Adipocyte (in vitro differentiated cells): ENCODE measurements around the gene PTPRM.
A peak's percentile ranks its signal among the peaks of the same experiment; 100 is the strongest.

ENCODE experiments used
- DNase-seq: peaks from one replicate; pipeline ENCODE4 v3.0.0-alpha.2; 2015; ENCODE audit warnings: low read depth
- H3K27me3 ChIP-seq: replicated peaks from 2 replicates; pipeline ENCODE4 v1.7.0; 2013; ENCODE audit warnings: mild to moderate bottlenecking, low read length, moderate library complexity; ENCODE audit not compliant: control insufficient read depth, insufficient read depth
- H3K36me3 ChIP-seq: 2 replicates; pipeline ENCODE4 v1.7.0; 2013; ENCODE audit warnings: low read length, mild to moderate bottlenecking, moderate library complexity; ENCODE audit not compliant: control insufficient read depth, insufficient read depth, severe bottlenecking
- H3K4me1 ChIP-seq: 2 replicates; pipeline ENCODE4 v1.7.0; 2013; ENCODE audit warnings: mild to moderate bottlenecking, low read length, moderate library complexity; ENCODE audit not compliant: control insufficient read depth, insufficient read depth
- H3K4me3 ChIP-seq: 2 replicates; pipeline ENCODE4 v1.7.0; 2013; ENCODE audit warnings: mild to moderate bottlenecking, low read length, moderate library complexity
- H3K9ac ChIP-seq: 2 replicates; pipeline ENCODE4 v1.7.0; 2013; ENCODE audit warnings: mild to moderate bottlenecking, low read length, moderate library complexity
- H3K9me3 ChIP-seq: 2 replicates; pipeline ENCODE4 v1.7.0; 2013; ENCODE audit warnings: mild to moderate bottlenecking, low read length, moderate library complexity; ENCODE audit not compliant: control insufficient read depth

The PTPRM gene

DNA sequence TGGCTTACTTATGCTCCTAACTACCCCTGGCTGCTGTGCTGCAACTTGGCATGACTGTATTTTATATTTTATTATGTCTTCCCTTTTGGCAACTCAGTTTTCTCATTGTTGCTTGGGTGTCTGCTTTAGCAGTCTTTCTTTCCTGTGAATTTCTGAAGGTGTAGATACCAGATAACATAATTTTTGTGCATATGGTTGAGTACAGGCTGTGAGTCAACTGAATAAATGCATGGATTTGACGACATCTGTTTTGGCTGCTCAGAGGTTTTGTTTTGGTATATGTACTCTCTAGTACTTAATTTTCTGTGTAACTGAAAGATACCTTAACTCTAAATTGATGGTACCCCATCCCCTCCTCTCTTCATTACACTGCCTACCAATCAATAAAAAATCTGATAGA lies 303.1 kb downstream of the PTPRM start:
- Histone ChIP-seq H3K36me3 (no peaks in the 10 kb centered on the region), H3K27me3 (no peaks in the 10 kb centered on the region), H3K4me3 (no peak overlapping the region), H3K4me1 (peaks cover 37% of the 10 kb centered on the region), H3K9ac (no peak overlapping the region), H3K9me3 (no peaks in the 10 kb centered on the region)
- no peak for DNase-seq

GRCh38 chr18:7870855-7871254 lies 303.7 kb downstream of the PTPRM start:
- Histone ChIP-seq H3K27me3 (no peaks in the 10 kb centered on the region), H3K36me3 (no peaks in the 10 kb centered on the region), H3K4me1 (peaks cover 37% of the 10 kb centered on the region), H3K4me3 (peak overlapping the region; percentile 59), H3K9me3 (no peaks in the 10 kb centered on the region), H3K9ac (no peak overlapping the region)
- peak; percentile 56 for DNase-seq

DNA sequence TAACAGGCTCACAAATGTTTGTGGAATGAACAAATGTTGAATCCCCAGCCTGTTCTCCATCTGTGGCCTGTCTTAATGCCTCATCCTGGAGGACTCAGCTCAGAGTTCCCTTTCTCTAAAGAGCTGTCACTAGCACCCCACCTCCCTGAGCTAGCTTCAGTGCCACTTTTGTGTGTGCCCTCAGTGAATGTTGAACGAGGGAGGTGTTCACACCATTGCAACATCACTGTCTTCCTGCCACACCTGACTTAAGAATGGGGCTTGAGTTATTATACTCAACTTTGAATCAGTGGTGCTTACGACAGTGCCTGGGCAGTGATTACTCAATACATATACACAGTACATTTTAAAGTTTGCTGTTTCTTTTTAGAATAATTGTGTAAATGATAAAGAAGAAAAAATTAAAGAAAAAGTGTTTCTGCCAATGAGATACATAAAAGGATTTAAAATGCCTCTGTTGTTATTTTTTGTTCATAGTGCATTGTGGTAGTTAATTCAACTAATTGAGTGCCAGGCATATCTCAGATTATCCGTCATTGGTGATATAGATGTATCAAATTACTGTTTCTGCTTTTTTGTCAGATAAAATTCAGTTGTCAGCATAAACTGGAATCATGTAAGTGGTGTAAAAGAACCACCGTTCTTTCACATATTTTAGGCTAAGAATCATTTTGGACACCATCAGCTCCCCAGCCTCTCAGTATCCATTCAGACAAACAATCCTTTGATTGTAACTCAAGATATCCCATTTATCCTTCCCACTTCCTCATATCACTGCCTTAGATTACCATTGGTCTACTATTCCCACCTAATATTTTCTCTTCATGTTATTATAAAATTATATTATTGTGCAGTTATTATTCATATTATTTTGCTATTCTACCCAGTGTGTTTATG lies 304.7 kb downstream of the PTPRM start:
- Histone ChIP-seq H3K4me3 (peak overlapping the region; percentile 25), H3K27me3 (no peaks in the 10 kb centered on the region), H3K36me3 (no peaks in the 10 kb centered on the region), H3K4me1 (peaks cover 37% of the 10 kb centered on the region), H3K9ac (peak overlapping the region; percentile 21), H3K9me3 (no peaks in the 10 kb centered on the region)
- DNase-seq: peak; percentile 42

GRCh38 chr18:7872569-7872968 lies 305.5 kb downstream of the PTPRM start:
- Histone ChIP-seq H3K9me3 (no peaks in the 10 kb centered on the region), H3K36me3 (no peaks in the 10 kb centered on the region), H3K27me3 (no peaks in the 10 kb centered on the region), H3K4me1 (peaks cover 37% of the 10 kb centered on the region), H3K4me3 (peak overlapping the region; percentile 25), H3K9ac (peak overlapping the region; percentile 21)
- peak; percentile 15 for DNase-seq

DNA sequence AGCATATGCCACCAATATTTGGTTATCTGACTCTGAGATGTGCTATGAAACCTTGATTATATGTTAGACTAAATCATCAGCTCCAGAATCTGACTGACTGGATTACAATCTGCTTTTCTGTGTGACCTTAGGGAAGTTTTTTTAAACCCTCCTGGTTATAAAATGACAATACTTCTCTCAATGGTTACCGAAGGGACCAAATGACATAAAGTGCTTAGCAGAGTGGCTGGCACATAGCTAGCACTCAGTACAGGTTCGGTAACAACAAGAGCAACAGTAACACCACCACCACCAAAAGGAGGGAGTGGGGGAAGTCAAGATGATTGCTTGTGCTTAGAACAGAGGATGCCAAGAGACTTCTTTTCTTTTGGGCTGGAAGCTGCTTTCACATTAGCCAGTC lies 306.2 kb downstream of the PTPRM start:
- Histone ChIP-seq H3K9ac (peak overlapping the region; percentile 5), H3K27me3 (no peaks in the 10 kb centered on the region), H3K9me3 (no peaks in the 10 kb centered on the region), H3K4me3 (no peak overlapping the region), H3K36me3 (no peaks in the 10 kb centered on the region), H3K4me1 (peaks cover 41% of the 10 kb centered on the region)
- DNase-seq: no peak

- Histone ChIP-seq H3K27me3 (no peaks in the 10 kb centered on the region), H3K9ac (no peak overlapping the region), H3K36me3 (no peaks in the 10 kb centered on the region), H3K9me3 (no peaks in the 10 kb centered on the region), H3K4me1 (peaks cover 50% of the 10 kb centered on the region), H3K4me3 (no peak overlapping the region)
- DNase-seq: no peak
These were observed 309.4 kb downstream of the PTPRM start for GRCh38 chr18:7876354-7877104.

- Histone ChIP-seq H3K9ac (no peak overlapping the region), H3K36me3 (no peaks in the 10 kb centered on the region), H3K4me1 (peaks cover 39% of the 10 kb centered on the region), H3K27me3 (no peaks in the 10 kb centered on the region), H3K4me3 (no peak overlapping the region), H3K9me3 (no peaks in the 10 kb centered on the region)
- DNase-seq: no peak
These were observed 310.5 kb downstream of the PTPRM start for GRCh38 chr18:7877609-7878008.

DNA sequence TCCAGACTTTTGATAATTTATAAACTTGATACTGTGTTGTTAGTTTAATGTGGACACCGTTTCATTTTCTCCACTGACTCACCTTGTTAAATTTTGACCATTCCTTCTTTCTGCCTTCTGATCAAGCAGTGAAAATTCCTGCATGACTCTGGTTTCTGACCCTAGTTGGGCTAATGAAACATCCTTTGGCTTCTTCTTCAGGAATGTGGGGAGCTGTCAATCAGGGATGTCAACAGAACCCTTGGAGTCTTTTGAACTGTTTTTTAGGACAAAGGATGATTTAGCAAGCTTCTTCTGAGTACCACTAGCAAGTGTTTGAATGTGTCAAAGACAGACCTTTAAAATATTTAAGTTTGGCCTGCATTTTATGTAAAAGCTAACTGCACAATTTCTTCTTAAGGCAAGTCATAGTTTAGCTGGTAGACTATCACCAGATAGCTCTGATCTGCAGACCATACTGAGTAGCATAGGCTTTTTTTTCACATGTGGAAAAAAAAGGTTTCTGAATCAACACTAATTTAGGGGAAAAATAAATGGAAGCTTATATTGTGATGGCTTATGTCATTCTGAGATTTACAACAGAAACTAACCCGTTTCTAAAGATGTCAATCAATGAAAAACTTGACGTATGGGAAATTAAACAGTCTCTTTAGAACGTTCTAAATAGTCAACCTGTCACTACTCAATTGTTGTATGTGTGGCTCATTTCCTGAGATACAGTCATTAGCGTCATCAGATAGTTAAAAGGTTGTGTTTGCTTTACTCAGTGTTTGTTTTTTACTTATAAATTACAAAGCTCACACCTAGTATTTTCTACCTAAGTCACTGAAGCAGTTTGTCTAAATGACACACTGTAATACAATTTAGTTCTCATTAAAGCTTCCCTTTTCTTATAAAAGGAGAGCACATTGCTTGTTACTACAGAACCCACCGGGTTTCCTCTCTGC lies 311.4 kb downstream of the PTPRM start:
- H3K36me3 ChIP-seq: no peaks in the 10 kb centered on the region
- H3K4me3 ChIP-seq: no peak overlapping the region
- no peaks in the 10 kb centered on the region for H3K9me3 ChIP-seq
- peaks cover 31% of the 10 kb centered on the region for H3K4me1 ChIP-seq
- no peaks in the 10 kb centered on the region for H3K27me3 ChIP-seq
- DNase-seq: no peak
- no peak overlapping the region for H3K9ac ChIP-seq

GRCh38 chr18:7879717-7880116 lies 312.6 kb downstream of the PTPRM start:
- peaks cover 30% of the 10 kb centered on the region for H3K4me1 ChIP-seq
- H3K4me3 ChIP-seq: no peak overlapping the region
- no peaks in the 10 kb centered on the region for H3K36me3 ChIP-seq
- no peaks in the 10 kb centered on the region for H3K27me3 ChIP-seq
- no peak overlapping the region for H3K9ac ChIP-seq
- no peaks in the 10 kb centered on the region for H3K9me3 ChIP-seq
- DNase-seq: no peak

DNA sequence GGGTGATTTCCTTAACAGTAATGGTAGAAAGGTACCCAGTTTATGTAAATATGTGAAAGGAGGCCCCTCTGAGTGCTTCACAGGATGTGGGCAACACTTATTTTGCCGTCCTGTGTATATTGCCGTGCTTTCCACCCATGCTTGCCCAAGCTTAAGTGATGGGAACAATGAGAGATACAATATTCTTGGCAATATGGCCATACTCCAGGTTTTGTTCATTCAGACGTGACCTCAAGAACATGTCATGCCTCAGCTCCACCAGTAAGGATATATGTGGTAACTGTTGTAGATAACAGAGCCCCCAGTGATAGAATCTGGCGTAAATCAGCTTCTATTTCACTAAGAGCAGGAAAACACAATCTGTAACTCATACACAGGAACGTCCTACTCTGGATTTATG lies 318.7 kb downstream of the PTPRM start:
- no peak overlapping the region for H3K9ac ChIP-seq
- H3K4me3 ChIP-seq: no peak overlapping the region
- H3K9me3 ChIP-seq: no peaks in the 10 kb centered on the region
- H3K27me3 ChIP-seq: no peaks in the 10 kb centered on the region
- no peak for DNase-seq
- peaks cover 8% of the 10 kb centered on the region for H3K4me1 ChIP-seq
- H3K36me3 ChIP-seq: peaks cover 4% of the 10 kb centered on the region

DNA sequence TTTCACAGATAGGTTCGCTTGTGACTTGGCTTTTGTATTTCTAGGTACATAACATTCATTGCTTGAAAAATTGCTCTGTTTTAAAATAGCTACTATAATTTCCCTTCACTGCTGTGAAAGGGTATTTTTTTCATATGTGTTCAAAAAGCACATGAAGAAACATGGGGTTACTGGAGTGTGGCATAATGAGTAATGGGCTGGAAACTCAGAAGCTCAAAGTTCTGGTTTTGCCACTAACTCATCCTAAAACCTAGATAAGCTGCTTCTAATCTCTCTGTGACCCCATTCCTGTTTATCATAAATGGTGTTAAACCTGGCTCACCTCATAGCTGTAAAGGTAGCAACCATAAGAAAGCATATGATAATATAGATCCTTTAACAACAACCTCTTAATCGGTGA lies 319.3 kb downstream of the PTPRM start:
- H3K4me1 ChIP-seq: peaks cover 8% of the 10 kb centered on the region
- no peak overlapping the region for H3K9ac ChIP-seq
- no peak overlapping the region for H3K4me3 ChIP-seq
- no peaks in the 10 kb centered on the region for H3K9me3 ChIP-seq
- H3K27me3 ChIP-seq: no peaks in the 10 kb centered on the region
- DNase-seq: no peak
- H3K36me3 ChIP-seq: peaks cover 4% of the 10 kb centered on the region
